SK-N-SH (cell line): ENCODE results near the gene DAB1. TPM values are rescaled to one million over a fixed set of nuclear protein-coding genes. Genes with fewer than 3 reads are reported as not detected.

Source experiments
- CTCF ChIA-PET: fragments of 300-600, 350-600 bp; formaldehyde crosslinking; extraction: SDS; loops from one replicate; lab custom pipeline; 2021; lab: Yijun Ruan, JAX
- POLR2A ChIA-PET: fragments of 350-600 bp; sonication (Branson Sonifier 250); formaldehyde crosslinking; extraction: SDS; loops from one replicate; lab custom pipeline; 2020; ENCODE audit warnings: antibody characterized with exemption, inconsistent platforms; lab: Yijun Ruan, JAX
- DNase-seq: peaks from one replicate; pipeline ENCODE4 v3.0.0; 2012
- H2AFZ ChIP-seq: fragments of 200-600 bp; sonication (generic); 2 replicates; pipeline ENCODE4 v1.8.1; 2016; ENCODE audit warnings: antibody characterized with exemption, mild to moderate bottlenecking, low read depth
- H3F3A ChIP-seq: fragments of 200-600 bp; sonication (generic); replicated peaks from 2 replicates; pipeline ENCODE3; 2016; ENCODE audit warnings: antibody characterized with exemption, mild to moderate bottlenecking; ENCODE audit not compliant: insufficient read depth
- H3K27ac ChIP-seq, 2 experiments: fragments of 200-500 bp in 1 of 2; fragments of 200-600 bp in 1 of 2; sonication (Bioruptor generic) in 1 of 2; sonication (generic), shearing (Covaris generic) in 1 of 2; 2 replicates each; pipeline versions ENCODE4 v1.5.1 to v1.6.1; 2014 to 2016; ENCODE audit warnings: low read depth in 2 of 2, inconsistent platforms in 1 of 2, low read length in 1 of 2, mild to moderate bottlenecking in 1 of 2, mixed read lengths in 1 of 2
- H3K27me3 ChIP-seq: fragments of 200-600 bp; sonication (generic), shearing (Covaris generic); 2 replicates; pipeline ENCODE4 v1.6.1; 2016; ENCODE audit warnings: mixed run types; ENCODE audit not compliant: insufficient read depth
- H3K36me3 ChIP-seq, 2 experiments: fragments of 200-500 bp in 1 of 2; fragments of 200-600 bp in 1 of 2; sonication (Bioruptor generic) in 1 of 2; sonication (generic) in 1 of 2; replicated peaks in 1 of 2; 2 replicates each; pipeline versions ENCODE3 to v1.5.1; 2014 to 2016; ENCODE audit warnings: low read length in 1 of 2, mild to moderate bottlenecking in 1 of 2; ENCODE audit not compliant: insufficient read depth in 2 of 2, control insufficient read depth in 1 of 2
- H3K4me1 ChIP-seq, 2 experiments: fragments of 200-500 bp in 1 of 2; fragments of 200-600 bp in 1 of 2; sonication (Bioruptor generic) in 1 of 2; sonication (generic), shearing (Covaris generic) in 1 of 2; 2 replicates each; pipeline versions ENCODE4 v1.5.1 to v1.6.1; 2014 to 2016; ENCODE audit warnings: low read depth in 1 of 2, low read length in 1 of 2, mixed run types in 1 of 2; ENCODE audit not compliant: insufficient read depth in 2 of 2, control insufficient read depth in 1 of 2
- H3K4me2 ChIP-seq: fragments of 200-600 bp; sonication (generic), shearing (Covaris generic); 2 replicates; pipeline ENCODE4 v1.6.1; 2017; ENCODE audit warnings: mixed run types
- H3K4me3 ChIP-seq, 2 experiments: fragments of 200-500 bp in 1 of 2; fragments of 200-600 bp in 1 of 2; sonication (Bioruptor generic) in 1 of 2; sonication (generic), shearing (Covaris generic) in 1 of 2; 2 replicates each; pipeline versions ENCODE4 v1.5.1 to v1.8.1; 2014 to 2016; ENCODE audit warnings: low read depth in 2 of 2, inconsistent platforms in 1 of 2, low read length in 1 of 2, mild to moderate bottlenecking in 1 of 2, mixed read lengths in 1 of 2, moderate library complexity in 1 of 2
- H3K79me2 ChIP-seq: fragments of 200-600 bp; sonication (generic); 2 replicates; pipeline ENCODE4 v1.8.1; 2017; ENCODE audit warnings: mild to moderate bottlenecking; ENCODE audit not compliant: insufficient read depth
- H3K9ac ChIP-seq: fragments of 200-600 bp; sonication (generic); 2 replicates; pipeline ENCODE4 v1.6.1; 2017; ENCODE audit warnings: mixed run types
- H3K9me2 ChIP-seq: fragments of 200-600 bp; sonication (generic); 2 replicates; pipeline ENCODE4 v1.6.1; 2017; ENCODE audit warnings: mixed run types
- H3K9me3 ChIP-seq: fragments of 200-600 bp; sonication (generic); 2 replicates; pipeline ENCODE4 v1.6.1; 2017; ENCODE audit warnings: mixed run types, mild to moderate bottlenecking, moderate library complexity
- H4K20me1 ChIP-seq: fragments of 200-600 bp; sonication (generic); 2 replicates; pipeline ENCODE4 v1.6.1; 2017; ENCODE audit warnings: mild to moderate bottlenecking, mixed run types; ENCODE audit not compliant: insufficient read depth
- EP300 ChIP-seq, 2 experiments: IDR thresholded peaks; 2 replicates each; pipeline versions ENCODE4 v1.4.0 to v1.6.1; 2012; ENCODE audit warnings: borderline replicate concordance in 1 of 2, low read depth in 1 of 2, low read length in 1 of 2
- FOXJ3 ChIP-seq: sonication (generic); formaldehyde crosslinking; IDR thresholded peaks from 2 replicates; pipeline ENCODE4 v1.5.1; 2020; ENCODE audit warnings: mild to moderate bottlenecking, missing genetic modification reagents
- FOXM1 ChIP-seq: IDR thresholded peaks from 2 replicates; pipeline ENCODE4 v1.4.0; 2012; ENCODE audit warnings: low read depth, mild to moderate bottlenecking
- GABPA ChIP-seq: IDR thresholded peaks from 2 replicates; pipeline ENCODE4 v1.4.0; 2012; ENCODE audit warnings: low read depth, mild to moderate bottlenecking
- GATA2 ChIP-seq: sonication (generic); formaldehyde crosslinking; IDR thresholded peaks from 2 replicates; pipeline ENCODE4 v1.5.0; 2020; ENCODE audit warnings: mild to moderate bottlenecking, missing genetic modification reagents
- JUND ChIP-seq: IDR thresholded peaks from 2 replicates; pipeline ENCODE4 v1.4.0; 2012
- MEF2A ChIP-seq: IDR thresholded peaks from 2 replicates; pipeline ENCODE4 v1.4.0; 2012; ENCODE audit warnings: low read depth, borderline replicate concordance
- MXI1 ChIP-seq: IDR thresholded peaks from 2 replicates; pipeline ENCODE4 v1.6.1; 2012; ENCODE audit warnings: mild to moderate bottlenecking, low read depth, low read length, improper control_type of control experiment
- NFIC ChIP-seq: IDR thresholded peaks from 2 replicates; pipeline ENCODE4 v1.4.0; 2012; ENCODE audit warnings: borderline replicate concordance
- POLR2AphosphoS5 ChIP-seq: IDR thresholded peaks from 2 replicates; pipeline ENCODE4 v1.6.1; 2012; ENCODE audit warnings: low read depth, low read length
- RAD21 ChIP-seq: IDR thresholded peaks from 2 replicates; pipeline ENCODE4 v1.6.1; 2012; ENCODE audit warnings: mild to moderate bottlenecking, low read length
- REST ChIP-seq: IDR thresholded peaks from 2 replicates; pipeline ENCODE4 v1.6.1; 2012; ENCODE audit warnings: mild to moderate bottlenecking, low read depth, low read length, moderate library complexity
- RFX5 ChIP-seq: IDR thresholded peaks from 2 replicates; pipeline ENCODE4 v1.6.1; 2012; ENCODE audit warnings: mild to moderate bottlenecking, improper control_type of control experiment, low read length
- SIN3A ChIP-seq: IDR thresholded peaks from 2 replicates; pipeline ENCODE4 v1.6.1; 2012; ENCODE audit warnings: low read depth, mild to moderate bottlenecking, low read length, moderate library complexity, borderline replicate concordance
- TCF12 ChIP-seq: IDR thresholded peaks from 2 replicates; pipeline ENCODE4 v1.4.0; 2012
- YY1 ChIP-seq: IDR thresholded peaks from 2 replicates; pipeline ENCODE4 v1.4.0; 2012; ENCODE audit warnings: low read depth, mild to moderate bottlenecking
- WGBS: methylation state at CpG from one replicate; pipeline ENCODE4 v1.1.6; 2017; ENCODE audit warnings: low lambda C conversion rate; 5-methylcytosine and 5-hydroxymethylcytosine counted together
- polyA plus RNA-seq, 3 experiments: library from polyadenylated mRNA; depleted of rRNA; stranded (reverse); fragments of >200 nt; gene quantifications; 2 replicates each; pipeline ENCODE4 v1.2.3, GENCODE V29; 2012
- TF ChIP-seq, protein P1 (sequence below): fragments of 150-350 bp; IDR thresholded peaks from 2 replicates; pipeline ENCODE4 v1.6.1; 2016; ENCODE audit warnings: mild to moderate bottlenecking, low read depth, low read length
- TF ChIP-seq, protein P2 (sequence below): IDR thresholded peaks from 2 replicates; pipeline ENCODE4 v1.4.0; 2012; ENCODE audit warnings: low read depth, borderline replicate concordance
- TF ChIP-seq, protein P3 (sequence below): fragments of 150-350 bp; IDR thresholded peaks from 2 replicates; pipeline ENCODE4 v1.6.1; 2017; ENCODE audit warnings: antibody characterized with exemption, low read length, low read depth, borderline replicate concordance

Gene DAB1
- polyA plus RNA-seq, 1 of the 3 experiments (the other 2 are of a cell fraction): 2.9 TPM

DNA sequence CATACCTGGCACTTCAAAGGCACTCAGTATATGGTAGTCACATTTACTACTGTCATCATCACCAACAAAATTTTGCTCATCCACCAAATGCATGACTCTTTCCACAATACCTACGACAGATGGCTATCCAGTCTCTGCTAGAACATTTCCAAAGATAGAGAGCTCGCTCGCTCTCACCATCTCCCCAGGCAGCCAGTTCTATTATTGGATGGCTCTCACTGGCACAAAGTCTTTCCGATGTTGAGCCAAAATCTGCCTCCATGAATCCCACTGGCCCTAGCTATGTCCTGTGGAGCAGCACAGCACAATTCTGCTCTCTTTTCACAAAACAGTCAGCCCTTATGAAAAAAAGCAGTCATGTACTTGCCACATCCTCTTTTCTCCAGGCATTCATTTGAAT is 102.1 kb downstream of the DAB1 start:
- no peaks in the 10 kb centered on the region for H4K20me1 ChIP-seq
- 95% methylated on average over 4 of the region's 4 CpGs for WGBS
- ChIA-PET POLR2A (no interaction called here), CTCF (interaction anchor here (1.0 to 1.3 kb wide), 2 partner anchors 13 to 30 kb away, joined by 3 to 4 read pairs; no protein-coding TSS in a partner anchor)
- H3K9me2 ChIP-seq: no peaks in the 10 kb centered on the region
- H3K4me2 ChIP-seq: no peak overlapping the region
- H3K4me3 ChIP-seq: no peak overlapping the region
- TF ChIP-seq, protein P1, sequence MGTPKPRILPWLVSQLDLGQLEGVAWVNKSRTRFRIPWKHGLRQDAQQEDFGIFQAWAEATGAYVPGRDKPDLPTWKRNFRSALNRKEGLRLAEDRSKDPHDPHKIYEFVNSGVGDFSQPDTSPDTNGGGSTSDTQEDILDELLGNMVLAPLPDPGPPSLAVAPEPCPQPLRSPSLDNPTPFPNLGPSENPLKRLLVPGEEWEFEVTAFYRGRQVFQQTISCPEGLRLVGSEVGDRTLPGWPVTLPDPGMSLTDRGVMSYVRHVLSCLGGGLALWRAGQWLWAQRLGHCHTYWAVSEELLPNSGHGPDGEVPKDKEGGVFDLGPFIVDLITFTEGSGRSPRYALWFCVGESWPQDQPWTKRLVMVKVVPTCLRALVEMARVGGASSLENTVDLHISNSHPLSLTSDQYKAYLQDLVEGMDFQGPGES: no peak
- TF ChIP-seq EP300 (IDR thresholded peaks at IDR 0.05; ENCODE audit: borderline replicate concordance in 1 of 2, low read depth in 1 of 2, low read length in 1 of 2) (no peak), RFX5 (no peak), TCF12 (no peak), POLR2AphosphoS5 (no peak), NFIC (no peak), REST (no peak), MXI1 (no peak), YY1 (no peak), GATA2 (CRISPR knock-in tag) (no peak), FOXM1 (no peak), RAD21 (no peak)
- TF ChIP-seq, protein P2, sequence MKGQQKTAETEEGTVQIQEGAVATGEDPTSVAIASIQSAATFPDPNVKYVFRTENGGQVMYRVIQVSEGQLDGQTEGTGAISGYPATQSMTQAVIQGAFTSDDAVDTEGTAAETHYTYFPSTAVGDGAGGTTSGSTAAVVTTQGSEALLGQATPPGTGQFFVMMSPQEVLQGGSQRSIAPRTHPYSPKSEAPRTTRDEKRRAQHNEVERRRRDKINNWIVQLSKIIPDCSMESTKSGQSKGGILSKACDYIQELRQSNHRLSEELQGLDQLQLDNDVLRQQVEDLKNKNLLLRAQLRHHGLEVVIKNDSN: no peak
- H2AFZ ChIP-seq: no peak overlapping the region
- H3K36me3 ChIP-seq: no peaks in the 10 kb centered on the region
- no peak overlapping the region for H3K27ac ChIP-seq
- H3K9me3 ChIP-seq: no peaks in the 10 kb centered on the region
- no peak overlapping the region for H3K9ac ChIP-seq
- H3F3A ChIP-seq: no peaks in the 10 kb centered on the region
- H3K79me2 ChIP-seq: no peaks in the 10 kb centered on the region
- no peaks in the 10 kb centered on the region; the same call in 1 of the 2 replicates for H3K27me3 ChIP-seq
- H3K4me1 ChIP-seq: no peaks in the 10 kb centered on the region
- DNase-seq: no peak

DNA sequence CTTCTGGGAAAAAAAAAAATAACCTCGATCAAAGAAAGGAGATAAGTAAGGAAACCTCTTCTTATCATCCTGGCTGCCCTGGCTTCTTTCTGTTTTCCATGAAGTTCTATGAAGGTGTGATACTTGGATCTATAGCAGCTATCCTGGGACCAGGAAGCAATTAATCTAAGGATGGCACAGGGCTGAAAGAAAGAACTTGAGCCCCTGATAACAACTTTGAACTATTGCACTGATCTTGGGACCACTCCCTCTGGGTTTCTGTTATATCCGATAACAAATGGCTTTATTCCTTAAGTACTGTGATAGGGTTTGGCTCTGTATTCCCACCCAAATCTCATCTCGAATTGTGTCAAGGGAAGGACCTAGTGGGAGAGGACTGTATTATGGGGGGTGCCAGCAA is 104.1 kb downstream of the DAB1 start:
- CTCF ChIA-PET: no interaction called here
- POLR2A ChIA-PET: no interaction called here

More for the DNA sequence above, 104.1 kb downstream of the DAB1 start:
- H3K9me2 ChIP-seq: no peaks in the 10 kb centered on the region
- TF ChIP-seq MEF2A (no peak), SIN3A (no peak), YY1 (no peak), JUND (no peak), REST (no peak), FOXJ3 (CRISPR knock-in tag) (no peak), GABPA (no peak)
- TF ChIP-seq, protein P3, sequence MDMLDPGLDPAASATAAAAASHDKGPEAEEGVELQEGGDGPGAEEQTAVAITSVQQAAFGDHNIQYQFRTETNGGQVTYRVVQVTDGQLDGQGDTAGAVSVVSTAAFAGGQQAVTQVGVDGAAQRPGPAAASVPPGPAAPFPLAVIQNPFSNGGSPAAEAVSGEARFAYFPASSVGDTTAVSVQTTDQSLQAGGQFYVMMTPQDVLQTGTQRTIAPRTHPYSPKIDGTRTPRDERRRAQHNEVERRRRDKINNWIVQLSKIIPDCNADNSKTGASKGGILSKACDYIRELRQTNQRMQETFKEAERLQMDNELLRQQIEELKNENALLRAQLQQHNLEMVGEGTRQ: no peak
- TF ChIP-seq, all 33 proteins: peak for 0
- Histone ChIP-seq H3K4me3 (no peak overlapping the region), H4K20me1 (no peaks in the 10 kb centered on the region), H3K4me1 (no peaks in the 10 kb centered on the region), H3K9ac (no peak overlapping the region), H3K36me3 (no peaks in the 10 kb centered on the region), H3F3A (no peaks in the 10 kb centered on the region), H3K9me3 (no peaks in the 10 kb centered on the region), H3K27me3 (no peaks in the 10 kb centered on the region; the same call in 1 of the 2 replicates), H3K4me2 (no peak overlapping the region), H2AFZ (no peak overlapping the region), H3K27ac (no peak overlapping the region), H3K79me2 (no peaks in the 10 kb centered on the region)
- DNase-seq: no peak
- WGBS: 82% methylated on average over 3 of the region's 3 CpGs
